H1 (cell line): Measurements from ENCODE around the gene LCN6. TPM values are rescaled to one million over a fixed set of nuclear protein-coding genes. Genes with fewer than 3 reads are reported as not detected.

Source experiments
- CHD7 ChIP-seq: fragments of 300-600 bp; sonication (generic); IDR thresholded peaks from 2 replicates; pipeline ENCODE4 v1.7.1; 2012; ENCODE audit warnings: low read length, moderate library complexity, mild to moderate bottlenecking, inconsistent platforms; ENCODE audit not compliant: insufficient replicate concordance
- CTBP2 ChIP-seq: IDR thresholded peaks from 2 replicates; pipeline ENCODE4 v1.7.0; 2011; ENCODE audit warnings: borderline replicate concordance, mild to moderate bottlenecking, moderate library complexity, mixed read lengths, low read length; ENCODE audit not compliant: insufficient read depth, insufficient read length
- polyA plus RNA-seq, 7 experiments: library from polyadenylated mRNA; depleted of rRNA in 3 of 7; stranded (reverse) in 5 of 7; unstranded in 2 of 7; fragments of >200 nt in 5 of 7; fragments of 200-250 nt in 2 of 7; gene quantifications; 1 replicate in 5 of 7; 2 replicates in 1 of 7; 4 replicates in 1 of 7; pipeline versions ENCODE4 v1.2.1 to v1.2.3, GENCODE V29; 2011 to 2013; ENCODE audit warnings: missing spikeins in 2 of 7, mixed read lengths in 2 of 7
- total RNA-seq: library from RNA; stranded (reverse); fragmentation: NEBNext Ultra II Directional; extraction: Animal tissue kit (Norgen Biotek cat#: 25700); gene quantifications from 2 replicates; pipeline ENCODE4 v1.2.1, GENCODE V29; 2021

Gene LCN6
- total and polyA plus RNA-seq, 2 of the 8 experiments (the other 6 are each of a cell fraction or from before 2014, with no cell fraction given) = not detected

- TF ChIP-seq CHD7 (no peak), CTBP2 (no peak)
Observed at GRCh38 chr9:136696502-136696901, 51.8 kb downstream of the LCN6 start (continued).
